B cell (primary cell): ENCODE results near the gene CPSF6. TPM values are rescaled to one million over a fixed set of nuclear protein-coding genes. Genes with fewer than 3 reads are reported as not detected.
"Not testable (repeated sequence)": the region's sequence is repeated elsewhere in the genome, so short reads cannot be mapped to it uniquely, and the experiment has no call there.

Experiments used
- ATAC-seq: fragments of 200-7000 bp; cut with Tn5 transposase; one replicate; pipeline ENCODE4 v1.10.0; 2021; ENCODE audit warnings: low read depth, mild to moderate bottlenecking, moderate number of reproducible peaks, moderate library complexity
- CTCF ChIA-PET: fragments of 350-600 bp; sonication (Branson Sonifier 250); formaldehyde crosslinking; loops from one replicate; lab custom pipeline; 2021; ENCODE audit warnings: antibody characterized with exemption, inconsistent platforms; lab: Charles Lee
- POLR2A ChIA-PET: fragments of 350-600 bp; sonication (Branson Sonifier 250); formaldehyde crosslinking; loops from one replicate; lab custom pipeline; 2021; ENCODE audit warnings: antibody characterized with exemption; lab: Charles Lee
- DNase-seq: peaks from one replicate; pipeline ENCODE4 v3.0.0; 2013
- H2AFZ ChIP-seq: 2 replicates; pipeline ENCODE4 v1.6.1; 2012; ENCODE audit warnings: mild to moderate bottlenecking, low read depth, low read length; ENCODE audit not compliant: insufficient read depth, poor library complexity, severe bottlenecking
- H3K27ac ChIP-seq, 2 donors: 1 replicate in 1 of 2; 2 replicates in 1 of 2; pipeline ENCODE4 v1.5.1; 2012 to 2013; ENCODE audit warnings: low read length in 2 of 2, mild to moderate bottlenecking in 2 of 2, moderate library complexity in 1 of 2
- H3K27me3 ChIP-seq, 4 experiments: fragments of 200-600 bp in 1 of 4; sonication (generic) in 1 of 4; replicated peaks in 1 of 4; 1 replicate in 2 of 4; 2 replicates in 2 of 4; pipeline versions ENCODE4 v1.6.1 to v1.7.0; 2013 to 2016; ENCODE audit warnings: low read length in 3 of 4, mild to moderate bottlenecking in 2 of 4, mixed read lengths in 1 of 4, moderate library complexity in 1 of 4; ENCODE audit not compliant: insufficient read depth in 4 of 4, control insufficient read depth in 3 of 4; ENCODE audit errors: control extremely low read depth in 1 of 4
- H3K36me3 ChIP-seq, 2 experiments: replicated peaks in 1 of 2; 1 replicate in 1 of 2; 2 replicates in 1 of 2; pipeline versions ENCODE4 v1.6.1 to v1.7.1; 2013; ENCODE audit warnings: low read length in 1 of 2; ENCODE audit not compliant: insufficient read depth in 2 of 2, control insufficient read depth in 1 of 2; ENCODE audit errors: control extremely low read depth in 1 of 2, extremely low read depth in 1 of 2
- H3K4me1 ChIP-seq, 2 donors: fragments of 200-600 bp in 1 of 2; sonication (generic) in 1 of 2; 1 replicate in 1 of 2; 2 replicates in 1 of 2; pipeline versions ENCODE4 v1.5.1 to v1.6.1; 2013 to 2017; ENCODE audit warnings: low read length in 2 of 2; ENCODE audit not compliant: control insufficient read depth in 2 of 2, insufficient read depth in 2 of 2
- H3K4me2 ChIP-seq: replicated peaks from 2 replicates; pipeline ENCODE3; 2012; ENCODE audit warnings: mild to moderate bottlenecking, low read depth, low read length; ENCODE audit not compliant: poor library complexity, severe bottlenecking
- H3K4me3 ChIP-seq, 5 experiments: fragments of 200-600 bp in 1 of 5; sonication (generic) in 1 of 5; 1 replicate in 3 of 5; 2 replicates in 2 of 5; pipeline versions ENCODE4 v1.5.1 to v1.7.0; 2011 to 2016; ENCODE audit warnings: low read length in 4 of 5, mild to moderate bottlenecking in 4 of 5, low read depth in 2 of 5, control low read depth in 1 of 5, moderate library complexity in 1 of 5; ENCODE audit not compliant: insufficient read depth in 1 of 5; ENCODE audit errors: control extremely low read depth in 1 of 5, extremely low read depth in 1 of 5
- H3K79me2 ChIP-seq: fragments of 200-600 bp; sonication (generic); one replicate; pipeline ENCODE4 v1.6.0; 2016; ENCODE audit warnings: low read length; ENCODE audit not compliant: control insufficient read depth, insufficient read depth
- H3K9ac ChIP-seq: fragments of 200-600 bp; sonication (generic); 2 replicates; pipeline ENCODE4 v1.6.1; 2017; ENCODE audit warnings: mild to moderate bottlenecking, low read length, moderate library complexity
- H3K9me3 ChIP-seq, 3 donors: one replicate each; pipeline versions ENCODE4 v1.6.1 to v1.7.1; 2013; ENCODE audit warnings: low read length in 2 of 3; ENCODE audit not compliant: control insufficient read depth in 2 of 3, insufficient read depth in 1 of 3; ENCODE audit errors: control extremely low read depth in 1 of 3
- H4K20me1 ChIP-seq: 2 replicates; pipeline ENCODE4 v1.6.0; 2012; ENCODE audit warnings: mild to moderate bottlenecking, low read length; ENCODE audit not compliant: insufficient read depth, control insufficient read depth, poor library complexity, severe bottlenecking
- H3K27ac Mint-ChIP-seq: one replicate; pipeline ENCODE4 v1.8.0; 2021; ENCODE audit warnings: mixed read lengths
- H3K27me3 Mint-ChIP-seq: one replicate; pipeline ENCODE4 v1.8.0; 2021; ENCODE audit warnings: mixed read lengths
- H3K4me1 Mint-ChIP-seq: one replicate; pipeline ENCODE4 v1.8.0; 2021; ENCODE audit warnings: mixed read lengths
- H3K4me3 Mint-ChIP-seq: one replicate; pipeline ENCODE4 v1.8.0; 2021; ENCODE audit warnings: mixed read lengths
- H3K9me3 Mint-ChIP-seq: one replicate; pipeline ENCODE4 v1.8.0; 2022; ENCODE audit warnings: mixed read lengths; ENCODE audit not compliant: insufficient read depth
- CTCF ChIP-seq: fragments of 200-600 bp; IDR thresholded peaks from one replicate; pipeline ENCODE4 v1.8.0; 2022; ENCODE audit warnings: antibody characterized with exemption, mild to moderate bottlenecking
- EZH2 ChIP-seq: IDR thresholded peaks from 2 replicates; pipeline ENCODE4 v1.6.1; 2012; ENCODE audit warnings: borderline replicate concordance, low read depth, mild to moderate bottlenecking, moderate library complexity, low read length; ENCODE audit not compliant: insufficient read depth, poor library complexity, severe bottlenecking
- WGBS: methylation state at CpG from one replicate; pipeline ENCODE4 v1.1.5; 2013; ENCODE audit warnings: missing lambda C conversion rate; ENCODE audit not compliant: insufficient coverage; 5-methylcytosine and 5-hydroxymethylcytosine counted together
- intact Hi-C: fragments of 100-400 bp; cut with micrococcal nuclease; formaldehyde crosslinking; loops from one replicate; pipeline ENCODE4 v1.10.0; 2022
- polyA plus RNA-seq: library from polyadenylated mRNA; depleted of rRNA; stranded (reverse); fragments of >200 nt; gene quantifications from 2 replicates; pipeline ENCODE4 v1.2.3, GENCODE V29; 2012
- total RNA-seq, 2 donors: library from RNA; stranded (reverse); fragments of 120-200 nt in 1 of 2; gene quantifications; 1 replicate in 1 of 2; 2 replicates in 1 of 2; pipeline versions ENCODE4 v1.2.3 to v1.2.4, GENCODE V29; 2013 to 2022

CPSF6 gene
- total and polyA plus RNA-seq, 2 donors (not counting 1 experiment from before 2014, with no cell fraction given): 22.3 to 108 TPM

GRCh38 chr12:69262264-69262974 is 23.1 kb downstream of the CPSF6 start:
- ATAC-seq: no peak
- Histone ChIP-seq H3K36me3 (peaks cover 7 to 70% of the 10 kb centered on the region in 2 experiments), H3K4me2 (no peak overlapping the region), H3K9ac (no peak overlapping the region), H3K27me3 (no peaks in the 10 kb centered on the region), H3K27ac (no peak overlapping the region), H4K20me1 (peaks cover 7% of the 10 kb centered on the region), H3K9me3 (no peaks in the 10 kb centered on the region), H3K79me2 (peaks cover 9% of the 10 kb centered on the region), H3K4me3 (no peak overlapping the region), H2AFZ (no peak overlapping the region), H3K4me1 (no peaks in the 10 kb centered on the region)
- TF ChIP-seq EZH2 (no peak), CTCF (no peak)
- CTCF ChIA-PET: no interaction called here
- Mint-ChIP-seq H3K27me3 (no peaks in the 10 kb centered on the region), H3K27ac (no peak overlapping the region), H3K9me3 (no peaks in the 10 kb centered on the region), H3K4me3 (no peak overlapping the region), H3K4me1 (no peaks in the 10 kb centered on the region)
- POLR2A ChIA-PET: no interaction called here
- DNase-seq: no peak
- intact Hi-C loops: no loop called here
- WGBS: 96% methylated on average over 8 of the region's 20 CpGs

GRCh38 chr12:69265205-69265604 is 25.8 kb downstream of the CPSF6 start:
- Histone ChIP-seq H2AFZ (no peak overlapping the region), H3K4me1 (no peaks in the 10 kb centered on the region), H3K4me3 (no peak overlapping the region), H3K79me2 (peaks cover 4% of the 10 kb centered on the region), H4K20me1 (peaks cover 7% of the 10 kb centered on the region), H3K27me3 (no peaks in the 10 kb centered on the region), H3K27ac (no peak overlapping the region), H3K9ac (no peak overlapping the region), H3K9me3 (no peaks in the 10 kb centered on the region), H3K36me3 (peaks cover 5 to 49% of the 10 kb centered on the region in 2 experiments), H3K4me2 (no peak overlapping the region)
- Mint-ChIP-seq H3K27me3 (no peaks in the 10 kb centered on the region), H3K27ac (no peak overlapping the region), H3K4me3 (no peak overlapping the region), H3K4me1 (no peaks in the 10 kb centered on the region), H3K9me3 (no peaks in the 10 kb centered on the region)
- no CpG with 5 or more reads among the region's 3 CpGs for WGBS
- no peak for TF ChIP-seq CTCF
- no peak for TF ChIP-seq EZH2
- POLR2A ChIA-PET: no interaction called here
- ATAC-seq (no peak), DNase-seq (no peak)
- intact Hi-C loops: no loop called here
- CTCF ChIA-PET: interaction anchor here (0.7 to 1.9 kb wide), 5 partner anchors 9 to 109 kb away, joined by 3 to 6 read pairs (median 4); no protein-coding TSS in a partner anchor

GRCh38 chr12:69265633-69266032 is 26.3 kb downstream of the CPSF6 start:
- H3K9ac ChIP-seq, H3K27ac Mint-ChIP-seq, POLR2A ChIA-PET, H3K9me3 Mint-ChIP-seq, ATAC-seq, H3K9me3 ChIP-seq, DNase-seq, H3K27me3 ChIP-seq, H4K20me1 ChIP-seq, intact Hi-C loops, H3K27ac ChIP-seq, H3K4me1 Mint-ChIP-seq, H3K4me3 Mint-ChIP-seq, H2AFZ ChIP-seq, H3K4me3 ChIP-seq, H3K4me2 ChIP-seq, H3K27me3 Mint-ChIP-seq, H3K4me1 ChIP-seq, H3K79me2 ChIP-seq: not testable (repeated sequence)
- CTCF ChIA-PET: interaction anchor here (0.7 to 0.8 kb wide), 4 partner anchors 108 to 1271 kb away, joined by 3 read pairs; no protein-coding TSS in a partner anchor
- H3K36me3 ChIP-seq: peaks cover 8 to 48% of the 10 kb centered on the region in 2 experiments
- WGBS: no CpG with 5 or more reads among the region's 8 CpGs
